Thymus (tissue), 11 donors: Measurements from ENCODE around the gene PPME1. TPM values are rescaled to one million over a fixed set of nuclear protein-coding genes. Genes with fewer than 3 reads are reported as not detected.

Experiments
- DNase-seq, 9 donors: peaks; one replicate each; pipeline ENCODE4 v3.0.0-alpha.2; 2013; ENCODE audit warnings: low spot score in 9 of 9, low read depth in 6 of 9, missing footprints in 1 of 9
- H3K27ac ChIP-seq, 2 donors: one replicate each; pipeline ENCODE4 v1.5.1; 2013; ENCODE audit warnings: control low read depth in 1 of 2, low read depth in 1 of 2, low read length in 1 of 2, mild to moderate bottlenecking in 1 of 2, moderate library complexity in 1 of 2
- H3K27me3 ChIP-seq, 2 donors: one replicate each; pipeline ENCODE4 v1.5.1; 2013; ENCODE audit warnings: low read length in 1 of 2; ENCODE audit not compliant: control insufficient read depth in 2 of 2, insufficient read depth in 1 of 2
- H3K36me3 ChIP-seq, 2 donors: one replicate each; pipeline ENCODE4 v1.5.1; 2013; ENCODE audit warnings: low read length in 1 of 2, mild to moderate bottlenecking in 1 of 2, moderate library complexity in 1 of 2; ENCODE audit not compliant: control insufficient read depth in 2 of 2, insufficient read depth in 2 of 2
- H3K4me1 ChIP-seq, 2 donors: one replicate each; pipeline ENCODE4 v1.5.1; 2013; ENCODE audit warnings: low read length in 2 of 2; ENCODE audit not compliant: control insufficient read depth in 2 of 2, insufficient read depth in 2 of 2
- H3K4me3 ChIP-seq, 2 donors: one replicate each; pipeline ENCODE4 v1.5.1; 2013; ENCODE audit warnings: low read length in 2 of 2, control low read depth in 1 of 2, mild to moderate bottlenecking in 1 of 2
- H3K9me3 ChIP-seq, 2 donors: one replicate each; pipeline ENCODE4 v1.5.1; 2013; ENCODE audit warnings: low read length in 1 of 2, mild to moderate bottlenecking in 1 of 2; ENCODE audit not compliant: control insufficient read depth in 2 of 2, insufficient read depth in 1 of 2
- WGBS: extraction: QIAGEN DNeasy Blood & Tissue Kit; methylation state at CpG from one replicate; pipeline ENCODE4 v1.1.7; 2013; 5-methylcytosine and 5-hydroxymethylcytosine counted together
- polyA plus RNA-seq: library from polyadenylated mRNA; stranded (reverse); fragments of 200-250 nt; gene quantifications from one replicate; pipeline ENCODE4 v1.2.3, GENCODE V29; 2013
- total RNA-seq: library from RNA; stranded (reverse); fragments of 120-200 nt; gene quantifications from one replicate; pipeline ENCODE4 v1.2.4, GENCODE V29; 2013
- donor health status: healthy.

PPME1 gene
- total and polyA plus RNA-seq, 2 donors, result 19.7 to 19.8 TPM

GRCh38 chr11:74278103-74278502 is 107.0 kb downstream of the PPME1 start:
- Histone ChIP-seq H3K27ac (no peak overlapping the region), H3K27me3 (no peaks in the 10 kb centered on the region), H3K4me3 (no peak overlapping the region), H3K9me3 (no peaks in the 10 kb centered on the region), H3K4me1 (peaks cover 0 to 2% of the 10 kb centered on the region in 2 donors), H3K36me3 (no peaks in the 10 kb centered on the region)
- no peak for DNase-seq
- whole genome bisulfite sequencing, result 97% methylated on average over 2 of the region's 2 CpGs

GRCh38 chr11:74278721-74279161 is 107.7 kb downstream of the PPME1 start:
- H3K4me1 ChIP-seq, result peaks cover 0 to 2% of the 10 kb centered on the region in 2 donors
- no peaks in the 10 kb centered on the region for H3K27me3 ChIP-seq
- 98% methylated on average over 1 of the region's 1 CpG for WGBS
- no peak for DNase-seq
- H3K9me3 ChIP-seq, result no peaks in the 10 kb centered on the region
- H3K27ac ChIP-seq, result no peak overlapping the region
- no peaks in the 10 kb centered on the region for H3K36me3 ChIP-seq
- H3K4me3 ChIP-seq, result no peak overlapping the region

DNA sequence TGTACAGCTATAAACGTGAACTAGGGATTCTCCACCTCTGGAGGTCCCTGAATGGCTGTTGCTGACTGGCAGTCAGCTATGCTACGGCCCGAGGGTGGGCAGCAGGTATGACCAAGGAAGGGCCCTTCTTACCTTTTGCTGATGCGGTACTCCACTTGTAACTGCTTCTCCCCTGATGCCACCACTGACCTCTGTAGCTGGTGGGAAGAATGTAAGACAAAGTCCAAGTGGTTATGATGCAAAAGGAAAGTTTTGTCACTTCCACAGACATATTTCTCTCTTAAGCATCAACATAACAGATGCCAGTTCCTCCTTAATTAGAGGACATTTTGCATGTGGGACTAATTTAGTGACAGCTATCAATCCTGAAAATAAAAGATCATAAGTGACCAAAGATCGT is 108.2 kb downstream of the PPME1 start:
- H3K36me3 ChIP-seq, result no peaks in the 10 kb centered on the region
- no peak overlapping the region for H3K27ac ChIP-seq

DNA sequence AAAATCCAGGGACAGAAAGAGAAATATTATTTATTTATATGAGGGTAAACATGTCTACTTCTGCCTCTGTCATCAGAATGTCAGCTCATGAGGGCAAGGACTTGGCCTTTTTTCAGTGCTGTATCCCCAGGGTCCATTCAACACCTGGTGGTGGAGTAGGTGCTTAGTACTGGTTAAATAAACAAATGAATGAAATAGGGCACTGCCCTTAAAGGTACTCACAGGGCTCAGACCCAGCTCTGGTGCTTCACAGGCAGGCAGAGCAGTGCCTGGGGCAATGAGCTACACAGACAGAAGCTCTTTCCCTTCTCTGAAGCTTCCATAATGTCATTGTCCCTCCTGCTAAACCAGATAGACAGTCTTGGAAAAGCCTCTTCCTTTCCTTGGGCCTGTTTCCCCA is 109.4 kb downstream of the PPME1 start:
- Histone ChIP-seq H3K36me3 (no peaks in the 10 kb centered on the region), H3K27ac (no peak overlapping the region), H3K27me3 (no peaks in the 10 kb centered on the region), H3K4me1 (peaks cover 0 to 2% of the 10 kb centered on the region in 2 donors), H3K4me3 (no peak overlapping the region), H3K9me3 (no peaks in the 10 kb centered on the region)
- DNase-seq, result no peak

More for the DNA sequence above, 108.2 kb downstream of the PPME1 start:
- no peak for DNase-seq
- Histone ChIP-seq H3K27me3 (no peaks in the 10 kb centered on the region), H3K9me3 (no peaks in the 10 kb centered on the region), H3K4me1 (peaks cover 0 to 2% of the 10 kb centered on the region in 2 donors), H3K4me3 (no peak overlapping the region)
- whole genome bisulfite sequencing, result 95% methylated on average over 5 of the region's 5 CpGs

- Histone ChIP-seq H3K4me3 (no peak overlapping the region), H3K27ac (no peak overlapping the region), H3K9me3 (no peaks in the 10 kb centered on the region), H3K36me3 (no peaks in the 10 kb centered on the region), H3K4me1 (peaks cover 0 to 2% of the 10 kb centered on the region in 2 donors), H3K27me3 (no peaks in the 10 kb centered on the region)
- no peak for DNase-seq
- 80% methylated on average over 3 of the region's 3 CpGs for WGBS
These were observed 111.3 kb downstream of the PPME1 start for GRCh38 chr11:74282421-74282820.

GRCh38 chr11:74282914-74283371 is 111.9 kb downstream of the PPME1 start:
- no peaks in the 10 kb centered on the region for H3K9me3 ChIP-seq
- no peak overlapping the region for H3K4me3 ChIP-seq
- no peaks in the 10 kb centered on the region for H3K27me3 ChIP-seq
- H3K27ac ChIP-seq, result no peak overlapping the region
- no peaks in the 10 kb centered on the region for H3K36me3 ChIP-seq
- WGBS, result 85% methylated on average over 5 of the region's 5 CpGs
- DNase-seq, result peak in 1 of 9 donors; percentile 32
- peaks cover 0 to 2% of the 10 kb centered on the region in 2 donors for H3K4me1 ChIP-seq

- H3K4me3 ChIP-seq, result no peak overlapping the region
- no peaks in the 10 kb centered on the region for H3K27me3 ChIP-seq
- H3K27ac ChIP-seq, result no peak overlapping the region
- DNase-seq, result no peak
- no peaks in the 10 kb centered on the region for H3K36me3 ChIP-seq
- H3K4me1 ChIP-seq, result peaks cover 0 to 2% of the 10 kb centered on the region in 2 donors
- over 99% methylated on average over 3 of the region's 3 CpGs for WGBS
- H3K9me3 ChIP-seq, result no peaks in the 10 kb centered on the region
These were observed 112.6 kb downstream of the PPME1 start for GRCh38 chr11:74283580-74284180.

DNA sequence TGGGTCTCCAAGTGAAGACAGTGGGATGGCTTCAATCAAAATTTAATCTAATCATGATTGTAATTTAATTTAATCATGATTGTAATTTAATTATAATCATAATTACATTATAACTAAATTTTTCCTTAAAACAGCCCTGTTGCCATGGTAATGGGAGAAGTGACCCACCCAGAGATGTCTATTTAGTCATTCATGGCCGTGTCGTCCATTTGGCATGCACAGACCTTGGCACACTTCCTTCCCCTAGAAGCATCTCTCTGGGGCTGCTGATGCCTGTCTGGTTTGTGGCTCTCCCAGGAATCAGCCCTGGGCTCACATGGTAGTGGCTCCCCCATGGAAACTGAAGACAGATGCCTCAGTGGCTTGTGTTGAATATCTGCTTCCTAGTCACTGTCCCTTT is 113.4 kb downstream of the PPME1 start:
- Histone ChIP-seq H3K4me3 (no peak overlapping the region), H3K4me1 (peaks cover 0 to 2% of the 10 kb centered on the region in 2 donors), H3K9me3 (no peaks in the 10 kb centered on the region), H3K27me3 (no peaks in the 10 kb centered on the region), H3K36me3 (no peaks in the 10 kb centered on the region), H3K27ac (no peak overlapping the region)
- WGBS, result 93% methylated on average over 2 of the region's 2 CpGs
- no peak for DNase-seq

DNA sequence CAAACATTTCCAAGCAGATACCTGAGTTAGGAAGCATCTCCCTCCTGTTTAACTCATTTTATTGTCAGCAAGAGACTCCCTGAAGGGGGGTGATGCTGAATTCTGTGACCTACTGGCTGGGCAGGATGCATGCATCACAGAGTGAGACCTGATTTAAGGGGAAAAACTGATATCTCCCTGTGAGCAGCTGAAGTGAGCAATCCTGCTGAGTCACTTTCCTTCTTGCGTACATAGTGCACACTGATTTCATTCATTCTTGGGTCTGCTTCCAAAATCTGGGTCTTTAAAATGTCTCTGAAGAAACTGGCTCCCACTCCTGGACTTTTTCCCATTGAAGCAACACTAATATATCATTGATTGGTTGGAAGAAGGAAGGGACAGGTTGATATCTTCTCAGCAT is 117.1 kb downstream of the PPME1 start:
- Histone ChIP-seq H3K27me3 (no peaks in the 10 kb centered on the region), H3K4me3 (no peak overlapping the region), H3K4me1 (no peaks in the 10 kb centered on the region), H3K9me3 (no peaks in the 10 kb centered on the region), H3K36me3 (no peaks in the 10 kb centered on the region), H3K27ac (no peak overlapping the region)
- WGBS, result 62% methylated on average over 1 of the region's 1 CpG
- no peak for DNase-seq
